Aorta (tissue), 5 donors: ENCODE results near the gene TSPAN4. TPM values are rescaled to one million over a fixed set of nuclear protein-coding genes. Genes with fewer than 3 reads are reported as not detected.

ENCODE experiments used
- ATAC-seq: fragments of 200-7000 bp; cut with Tn5 transposase; one replicate; pipeline ENCODE4 v1.9.1; 2022; ENCODE audit warnings: moderate library complexity; ENCODE audit not compliant: low FRiP score
- DNase-seq, 2 donors: peaks; one replicate each; pipeline ENCODE4 v3.0.0-alpha.2; 2020
- H3K27ac ChIP-seq, 2 donors: one replicate each; pipeline ENCODE4 v1.5.1; 2013; ENCODE audit warnings: low read length in 2 of 2, mild to moderate bottlenecking in 2 of 2, moderate library complexity in 2 of 2, control low read depth in 1 of 2, inconsistent platforms in 1 of 2, low read depth in 1 of 2
- H3K27me3 ChIP-seq, 2 donors: one replicate each; pipeline ENCODE4 v1.6.1; 2013; ENCODE audit warnings: control low read depth in 1 of 2, low read length in 1 of 2, mild to moderate bottlenecking in 1 of 2, moderate library complexity in 1 of 2; ENCODE audit not compliant: insufficient read depth in 2 of 2, control insufficient read depth in 1 of 2
- H3K36me3 ChIP-seq, 2 donors: one replicate each; pipeline ENCODE4 v1.6.1; 2013; ENCODE audit warnings: control low read depth in 1 of 2, low read length in 1 of 2, mild to moderate bottlenecking in 1 of 2; ENCODE audit not compliant: insufficient read depth in 2 of 2, control insufficient read depth in 1 of 2
- H3K4me1 ChIP-seq, 2 donors: one replicate each; pipeline ENCODE4 v1.6.1; 2013; ENCODE audit warnings: low read length in 2 of 2, control low read depth in 1 of 2, mild to moderate bottlenecking in 1 of 2, moderate library complexity in 1 of 2; ENCODE audit not compliant: insufficient read depth in 2 of 2, control insufficient read depth in 1 of 2
- H3K4me3 ChIP-seq, 2 donors: one replicate each; pipeline ENCODE4 v1.5.1; 2013; ENCODE audit warnings: low read length in 2 of 2, control low read depth in 1 of 2, mild to moderate bottlenecking in 1 of 2
- H3K9me3 ChIP-seq: one replicate; pipeline ENCODE4 v1.6.1; 2013; ENCODE audit warnings: mild to moderate bottlenecking, low read length; ENCODE audit not compliant: control insufficient read depth
- WGBS, 2 donors: extraction: QIAGEN DNeasy Blood & Tissue Kit; methylation state at CpG; one replicate each; pipeline ENCODE4 v1.1.7; 2013; 5-methylcytosine and 5-hydroxymethylcytosine counted together
- intact Hi-C, 2 donors: fragments of 100-400 bp; cut with DNase I; formaldehyde crosslinking; loops; one replicate each; pipeline versions ENCODE4 v1.14.2 to v1.15.0; 2022
- polyA plus RNA-seq, 2 donors: library from polyadenylated mRNA; stranded (reverse); fragments of 200-250 nt; gene quantifications; one replicate each; pipeline ENCODE4 v1.2.3, GENCODE V29; 2013
- total RNA-seq, 2 donors: library from RNA; stranded (reverse); fragmentation: NEBNext Ultra II Directional; extraction: Animal tissue kit (Norgen Biotek cat#: 25700); gene quantifications; one replicate each; pipeline ENCODE4 v1.2.1, GENCODE V29; 2021
- donor health status: healthy with polysubstance abuse.
- donor health status: Bipolar disorder and iron deficiency.
- donor health status: DM: no; HTN: no; CAD: no.
- donor health status: DM: no; HTN: no; CAD: no.
- donor health status: DM: yes; HTN: yes; CAD: no.

Gene TSPAN4
- total and polyA plus RNA-seq, 4 donors: 28.4 to 95.1 (median 61.0) TPM

DNA sequence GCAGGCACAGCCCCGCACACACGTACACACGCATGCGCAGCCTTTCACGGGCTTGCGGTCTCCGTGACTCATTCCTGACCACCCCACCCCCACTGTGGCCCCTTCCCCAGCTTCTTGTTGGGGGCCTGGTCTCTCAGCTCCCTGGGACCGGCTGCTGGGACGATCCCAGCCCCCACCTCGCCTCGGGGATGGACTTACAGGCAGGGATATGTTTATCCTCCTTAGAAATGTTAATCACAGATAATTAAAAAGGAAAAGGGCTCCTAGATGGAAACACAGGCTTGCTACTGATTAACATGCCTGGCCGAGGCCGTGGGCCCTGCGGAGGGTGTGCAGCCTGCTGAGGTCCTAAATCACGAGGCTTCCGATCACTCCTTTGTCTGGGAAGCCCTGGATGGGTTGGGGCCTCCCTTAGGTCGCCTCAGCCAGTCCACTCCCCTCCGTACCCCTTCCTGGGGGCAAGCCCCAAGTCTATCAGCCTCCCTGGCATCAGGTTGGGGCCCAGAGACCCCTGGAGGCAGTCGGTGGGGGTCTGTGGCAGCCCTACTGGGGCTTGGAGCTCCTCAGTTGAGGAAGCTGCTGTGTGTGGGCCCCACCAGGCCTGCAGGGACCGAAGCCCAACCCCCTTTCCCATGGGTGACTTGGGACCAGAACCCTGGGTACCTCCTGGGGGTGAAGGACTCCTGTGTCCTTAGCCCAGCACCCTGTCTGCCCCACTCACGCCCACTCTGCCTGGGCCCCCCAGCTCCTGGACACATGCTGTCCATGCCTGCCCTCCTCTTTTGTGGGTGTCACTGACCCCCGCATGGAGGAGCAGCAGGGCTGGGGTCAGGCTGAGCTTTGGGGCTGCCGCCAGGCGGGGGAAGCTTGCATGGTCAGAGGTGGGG, 20.6 kb downstream of the TSPAN4 start:
- 78 to 79% methylated on average over 22 to 24 of the region's 24 CpGs for WGBS, 2 donors
- DNase-seq: no peak
- no peaks in the 10 kb centered on the region for H3K36me3 ChIP-seq

GRCh38 chr11:863910-864827, 21.5 kb downstream of the TSPAN4 start:
- Histone ChIP-seq H3K9me3 (no peaks in the 10 kb centered on the region), H3K4me3 (no peak overlapping the region), H3K36me3 (no peaks in the 10 kb centered on the region), H3K27me3 (no peaks in the 10 kb centered on the region), H3K27ac (no peak overlapping the region), H3K4me1 (no peaks in the 10 kb centered on the region)
- ATAC-seq (no peak), DNase-seq (no peak)
- intact Hi-C loops: no loop called here
- 90 to 93% methylated on average over 31 of the region's 31 CpGs for WGBS, 2 donors

More for the DNA sequence above, 20.6 kb downstream of the TSPAN4 start:
- intact Hi-C loops: no loop called here
- Histone ChIP-seq H3K27ac (no peak overlapping the region), H3K4me3 (no peak overlapping the region), H3K27me3 (no peaks in the 10 kb centered on the region), H3K4me1 (no peaks in the 10 kb centered on the region), H3K9me3 (no peaks in the 10 kb centered on the region)
- ATAC-seq: no peak

DNA sequence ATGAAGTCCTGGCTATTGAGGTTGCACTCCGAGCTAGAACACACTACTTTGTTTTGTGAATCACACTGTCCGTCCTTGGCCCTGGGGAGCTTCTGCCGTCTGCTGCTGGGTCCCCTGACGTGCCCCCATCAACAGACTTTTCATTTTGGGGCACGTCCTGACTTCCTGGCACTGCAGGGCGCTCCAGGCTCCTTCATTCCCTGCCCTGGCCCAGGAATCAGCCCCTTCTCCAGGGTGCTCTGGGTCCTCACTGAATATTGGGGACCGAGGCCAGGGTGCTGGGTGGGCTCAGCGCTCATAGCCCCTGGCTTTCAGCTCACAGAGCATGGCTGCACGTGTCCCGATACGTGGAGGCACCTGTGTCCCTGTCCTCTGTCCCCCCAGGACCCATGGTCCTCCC, 22.2 kb downstream of the TSPAN4 start:
- no peak for ATAC-seq
- H3K9me3 ChIP-seq: no peaks in the 10 kb centered on the region
- H3K4me3 ChIP-seq: no peak overlapping the region
- H3K36me3 ChIP-seq: no peaks in the 10 kb centered on the region
- no peaks in the 10 kb centered on the region for H3K4me1 ChIP-seq
- H3K27me3 ChIP-seq: no peaks in the 10 kb centered on the region
- no peak for DNase-seq
- WGBS, 2 donors: 83 to 87% methylated on average over 10 to 11 of the region's 11 CpGs
- intact Hi-C loops: no loop called here
- H3K27ac ChIP-seq: no peak overlapping the region

DNA sequence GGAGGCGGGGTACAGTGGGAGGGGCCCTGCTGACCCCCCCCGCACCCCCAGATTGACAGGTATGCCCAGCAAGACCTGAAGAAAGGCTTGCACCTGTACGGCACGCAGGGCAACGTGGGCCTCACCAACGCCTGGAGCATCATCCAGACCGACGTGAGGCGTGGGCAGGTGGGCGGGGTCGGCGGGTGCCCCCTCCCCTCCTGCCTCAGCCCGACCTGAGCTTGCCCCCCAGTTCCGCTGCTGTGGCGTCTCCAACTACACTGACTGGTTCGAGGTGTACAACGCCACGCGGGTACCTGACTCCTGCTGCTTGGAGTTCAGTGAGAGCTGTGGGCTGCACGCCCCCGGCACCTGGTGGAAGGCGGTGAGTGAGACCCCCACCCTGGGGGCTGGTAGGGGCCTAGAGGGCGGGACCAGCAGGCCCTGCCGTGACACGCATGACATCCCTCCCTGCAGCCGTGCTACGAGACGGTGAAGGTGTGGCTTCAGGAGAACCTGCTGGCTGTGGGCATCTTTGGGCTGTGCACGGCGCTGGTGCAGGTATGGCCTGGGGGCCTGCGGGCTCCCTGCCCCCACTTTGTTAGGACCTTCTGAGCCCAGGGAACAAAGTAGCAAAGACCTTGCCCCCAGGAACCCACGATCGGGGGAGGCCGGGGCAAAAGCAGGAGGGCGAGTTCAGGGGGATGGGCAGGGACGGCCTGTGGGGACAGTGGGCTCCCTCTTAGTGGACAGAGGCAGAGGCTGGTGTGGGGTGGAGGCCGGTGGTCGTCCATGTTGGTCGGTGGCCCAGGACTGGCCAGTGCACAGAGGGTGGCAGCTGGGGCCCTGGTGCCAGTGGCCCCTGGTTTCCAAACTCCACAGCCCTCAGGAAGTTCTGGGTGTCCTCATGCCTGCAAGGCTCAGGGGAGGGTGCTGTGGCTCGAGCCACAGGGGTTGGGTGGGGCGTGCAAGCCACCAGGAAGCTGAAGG, 23.1 kb downstream of the TSPAN4 start:
- intact Hi-C loops: no loop called here
- ATAC-seq (no peak), DNase-seq (no peak)
- no peak overlapping the region for H3K27ac ChIP-seq
- H3K4me1 ChIP-seq: no peaks in the 10 kb centered on the region
- H3K36me3 ChIP-seq: no peaks in the 10 kb centered on the region
- H3K4me3 ChIP-seq: no peak overlapping the region
- 83 to 85% methylated on average over 40 to 41 of the region's 41 CpGs for WGBS, 2 donors
- no peaks in the 10 kb centered on the region for H3K27me3 ChIP-seq
- H3K9me3 ChIP-seq: no peaks in the 10 kb centered on the region

- intact Hi-C loops: no loop called here
- no peak overlapping the region for H3K4me3 ChIP-seq
- no peaks in the 10 kb centered on the region for H3K36me3 ChIP-seq
- no peak overlapping the region for H3K27ac ChIP-seq
- DNase-seq: no peak
- no peaks in the 10 kb centered on the region for H3K27me3 ChIP-seq
- 80 to 86% methylated on average over 14 of the region's 14 CpGs for WGBS, 2 donors
- no peaks in the 10 kb centered on the region for H3K4me1 ChIP-seq
- H3K9me3 ChIP-seq: no peaks in the 10 kb centered on the region
- ATAC-seq: no peak
These were observed 23.8 kb downstream of the TSPAN4 start for GRCh38 chr11:866481-866880.

DNA sequence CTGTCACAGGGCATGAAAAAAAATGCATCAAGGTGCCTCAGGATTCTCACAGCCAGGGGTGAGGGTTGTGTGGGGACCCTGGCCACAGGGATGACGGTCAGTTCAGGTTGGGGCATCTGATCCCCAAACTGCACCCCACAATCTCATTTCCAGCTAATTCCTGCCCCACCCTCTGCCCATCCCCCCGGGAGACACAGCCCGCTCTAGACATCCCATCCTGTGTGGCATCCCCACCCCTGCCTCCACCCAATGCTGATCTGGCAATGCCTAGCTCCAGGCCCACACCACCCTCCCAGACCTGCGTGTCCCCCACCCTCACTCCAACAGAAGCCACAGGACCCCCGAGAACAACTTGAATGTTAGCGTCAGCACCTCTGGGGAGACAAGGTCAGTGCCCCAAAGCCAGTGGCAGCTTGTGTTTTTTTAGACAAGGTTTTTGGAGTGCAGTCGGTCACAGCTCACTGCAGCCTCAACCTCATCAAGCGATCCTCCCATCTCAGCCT, 25.3 kb downstream of the TSPAN4 start:
- no peak overlapping the region for H3K4me3 ChIP-seq
- no peak for DNase-seq
- H3K36me3 ChIP-seq: no peaks in the 10 kb centered on the region

GRCh38 chr11:868394-868793, 25.7 kb downstream of the TSPAN4 start:
- H3K4me1 ChIP-seq: no peaks in the 10 kb centered on the region
- H3K27ac ChIP-seq: no peak overlapping the region
- 89 to 90% methylated on average over 17 of the region's 17 CpGs for WGBS, 2 donors
- intact Hi-C loops: no loop called here
- H3K9me3 ChIP-seq: no peaks in the 10 kb centered on the region
- no peak for ATAC-seq
- H3K4me3 ChIP-seq: no peak overlapping the region
- no peak for DNase-seq
- H3K27me3 ChIP-seq: no peaks in the 10 kb centered on the region
- no peaks in the 10 kb centered on the region for H3K36me3 ChIP-seq

More for the DNA sequence above, 25.3 kb downstream of the TSPAN4 start:
- Histone ChIP-seq H3K27me3 (no peaks in the 10 kb centered on the region), H3K9me3 (no peaks in the 10 kb centered on the region), H3K27ac (no peak overlapping the region), H3K4me1 (no peaks in the 10 kb centered on the region)
- WGBS, 2 donors: 89 to 95% methylated on average over 8 of the region's 8 CpGs
- intact Hi-C loops: no loop called here
- ATAC-seq: no peak

DNA sequence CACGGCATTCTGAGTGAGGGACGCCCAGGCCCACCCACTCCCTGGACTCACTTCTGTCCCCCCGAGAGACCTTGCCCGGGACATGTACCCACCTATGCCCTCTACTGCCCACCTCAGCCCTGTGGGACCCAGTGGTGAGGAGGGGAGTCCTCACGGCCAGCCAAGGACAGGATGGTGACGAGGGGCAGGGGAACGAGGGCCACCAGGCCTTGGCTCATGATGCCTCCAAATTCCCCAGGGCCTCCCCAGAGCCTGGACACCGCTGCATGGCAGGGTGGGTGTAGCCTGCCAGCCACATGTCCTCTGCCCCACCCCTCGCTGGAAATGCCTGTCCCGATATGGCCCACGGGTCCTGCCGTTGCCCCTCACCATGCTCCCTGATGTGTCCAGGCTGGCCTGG, 26.1 kb downstream of the TSPAN4 start:
- DNase-seq: no peak
- intact Hi-C loops: no loop called here
- 82 to 84% methylated on average over 12 of the region's 12 CpGs for WGBS, 2 donors

More for the DNA sequence above, 26.1 kb downstream of the TSPAN4 start:
- H3K9me3 ChIP-seq: no peaks in the 10 kb centered on the region
- no peaks in the 10 kb centered on the region for H3K4me1 ChIP-seq
- no peaks in the 10 kb centered on the region for H3K36me3 ChIP-seq
- no peak for ATAC-seq
- no peaks in the 10 kb centered on the region for H3K27me3 ChIP-seq
- H3K27ac ChIP-seq: no peak overlapping the region
- no peak overlapping the region for H3K4me3 ChIP-seq
